Ishikawa (cell line): ENCODE data around the gene RNASE2.

ENCODE experiments used
- CEBPB ChIP-seq: IDR thresholded peaks from 2 replicates; pipeline ENCODE4 v1.6.1; 2012
- EP300 ChIP-seq: IDR thresholded peaks from 2 replicates; pipeline ENCODE4 v1.6.1; 2012; ENCODE audit warnings: borderline replicate concordance
- FOXM1 ChIP-seq: IDR thresholded peaks from 2 replicates; pipeline ENCODE4 v1.6.1; 2012; ENCODE audit warnings: low read depth, borderline replicate concordance
- NFIC ChIP-seq: IDR thresholded peaks from 2 replicates; pipeline ENCODE4 v1.6.1; 2012
- RAD21 ChIP-seq: IDR thresholded peaks from 2 replicates; pipeline ENCODE4 v1.6.1; 2012; ENCODE audit warnings: low read depth
- TAF1 ChIP-seq: IDR thresholded peaks from 2 replicates; pipeline ENCODE4 v1.6.1; 2012; ENCODE audit warnings: low read depth, mild to moderate bottlenecking
- TEAD4 ChIP-seq: IDR thresholded peaks from 2 replicates; pipeline ENCODE4 v1.6.1; 2012
- YY1 ChIP-seq: IDR thresholded peaks from 2 replicates; pipeline ENCODE4 v1.6.1; 2012; ENCODE audit warnings: low read depth
- TF ChIP-seq, protein P1 (sequence below): IDR thresholded peaks from 2 replicates; pipeline ENCODE4 v1.6.1; 2012
- TF ChIP-seq, protein P2 (sequence below): IDR thresholded peaks from 2 replicates; pipeline ENCODE4 v1.6.1; 2012; ENCODE audit warnings: low read depth, mild to moderate bottlenecking
- TF ChIP-seq, protein P3 (sequence below): IDR thresholded peaks from 2 replicates; pipeline ENCODE4 v1.6.1; 2012

DNA sequence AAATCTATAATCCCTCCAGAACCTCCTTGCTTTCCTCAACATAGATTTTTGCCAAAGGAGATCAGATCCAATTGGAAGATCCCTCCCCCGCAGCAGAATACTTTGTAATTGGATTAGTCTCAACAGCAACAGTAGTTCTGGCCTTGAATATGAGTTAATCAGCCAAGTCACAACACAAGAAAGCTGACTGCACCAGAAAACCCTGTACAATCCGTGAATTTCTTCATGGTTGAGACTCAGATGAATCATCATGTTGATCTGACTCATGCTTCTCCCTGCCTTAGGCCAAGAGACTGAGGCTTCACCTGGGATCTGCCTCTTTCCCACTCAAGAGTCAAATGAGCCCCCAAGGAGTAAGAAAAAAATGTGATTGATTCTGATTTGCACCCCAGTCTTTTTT, 31.5 kb downstream of the RNASE2 start:
- TF ChIP-seq EP300 (no peak), FOXM1 (no peak), YY1 (no peak), NFIC (no peak), RAD21 (no peak), CEBPB (no peak), TEAD4 (no peak), TAF1 (no peak)
- TF ChIP-seq, protein P1, sequence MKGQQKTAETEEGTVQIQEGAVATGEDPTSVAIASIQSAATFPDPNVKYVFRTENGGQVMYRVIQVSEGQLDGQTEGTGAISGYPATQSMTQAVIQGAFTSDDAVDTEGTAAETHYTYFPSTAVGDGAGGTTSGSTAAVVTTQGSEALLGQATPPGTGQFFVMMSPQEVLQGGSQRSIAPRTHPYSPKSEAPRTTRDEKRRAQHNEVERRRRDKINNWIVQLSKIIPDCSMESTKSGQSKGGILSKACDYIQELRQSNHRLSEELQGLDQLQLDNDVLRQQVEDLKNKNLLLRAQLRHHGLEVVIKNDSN: no peak
- TF ChIP-seq, protein P2, sequence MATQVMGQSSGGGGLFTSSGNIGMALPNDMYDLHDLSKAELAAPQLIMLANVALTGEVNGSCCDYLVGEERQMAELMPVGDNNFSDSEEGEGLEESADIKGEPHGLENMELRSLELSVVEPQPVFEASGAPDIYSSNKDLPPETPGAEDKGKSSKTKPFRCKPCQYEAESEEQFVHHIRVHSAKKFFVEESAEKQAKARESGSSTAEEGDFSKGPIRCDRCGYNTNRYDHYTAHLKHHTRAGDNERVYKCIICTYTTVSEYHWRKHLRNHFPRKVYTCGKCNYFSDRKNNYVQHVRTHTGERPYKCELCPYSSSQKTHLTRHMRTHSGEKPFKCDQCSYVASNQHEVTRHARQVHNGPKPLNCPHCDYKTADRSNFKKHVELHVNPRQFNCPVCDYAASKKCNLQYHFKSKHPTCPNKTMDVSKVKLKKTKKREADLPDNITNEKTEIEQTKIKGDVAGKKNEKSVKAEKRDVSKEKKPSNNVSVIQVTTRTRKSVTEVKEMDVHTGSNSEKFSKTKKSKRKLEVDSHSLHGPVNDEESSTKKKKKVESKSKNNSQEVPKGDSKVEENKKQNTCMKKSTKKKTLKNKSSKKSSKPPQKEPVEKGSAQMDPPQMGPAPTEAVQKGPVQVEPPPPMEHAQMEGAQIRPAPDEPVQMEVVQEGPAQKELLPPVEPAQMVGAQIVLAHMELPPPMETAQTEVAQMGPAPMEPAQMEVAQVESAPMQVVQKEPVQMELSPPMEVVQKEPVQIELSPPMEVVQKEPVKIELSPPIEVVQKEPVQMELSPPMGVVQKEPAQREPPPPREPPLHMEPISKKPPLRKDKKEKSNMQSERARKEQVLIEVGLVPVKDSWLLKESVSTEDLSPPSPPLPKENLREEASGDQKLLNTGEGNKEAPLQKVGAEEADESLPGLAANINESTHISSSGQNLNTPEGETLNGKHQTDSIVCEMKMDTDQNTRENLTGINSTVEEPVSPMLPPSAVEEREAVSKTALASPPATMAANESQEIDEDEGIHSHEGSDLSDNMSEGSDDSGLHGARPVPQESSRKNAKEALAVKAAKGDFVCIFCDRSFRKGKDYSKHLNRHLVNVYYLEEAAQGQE: no peak
- TF ChIP-seq, protein P3, sequence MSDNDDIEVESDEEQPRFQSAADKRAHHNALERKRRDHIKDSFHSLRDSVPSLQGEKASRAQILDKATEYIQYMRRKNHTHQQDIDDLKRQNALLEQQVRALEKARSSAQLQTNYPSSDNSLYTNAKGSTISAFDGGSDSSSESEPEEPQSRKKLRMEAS: no peak
